K562 (cell line): ENCODE results near the gene FGF22. TPM values are rescaled to one million over a fixed set of nuclear protein-coding genes. Genes with fewer than 3 reads are reported as not detected.

ENCODE experiments used
- ZNF407 ChIP-seq: fragments of 450-650 bp; IDR thresholded peaks from 2 replicates; pipeline ENCODE4 v1.6.1; 2016; ENCODE audit warnings: low read depth
- ZNF699 ChIP-seq: fragments of 250-450 bp; sonication (Bioruptor Pico); IDR thresholded peaks from 2 replicates; pipeline ENCODE4 v1.8.0; 2021; ENCODE audit warnings: mild to moderate bottlenecking, moderate library complexity; ENCODE audit not compliant: insufficient replicate concordance
- polyA plus RNA-seq, 8 experiments: library from polyadenylated mRNA; depleted of rRNA in 4 of 8; stranded (reverse) in 5 of 8; unstranded in 3 of 8; fragments of >200 nt; fragmentation: Nextera tagmentation in 2 of 8; fragmentation: Illumina TruSeq in 1 of 8; extraction: Ambion mirVana in 2 of 8; extraction: Trizol in 1 of 8; gene quantifications; 2 replicates each; pipeline versions ENCODE4 v1.2.1 to v1.2.3, GENCODE V29; 2011 to 2014; ENCODE audit warnings: inconsistent platforms in 1 of 8, missing spikeins in 1 of 8
- total RNA-seq, 7 experiments: library from RNA; depleted of rRNA in 6 of 7; stranded (reverse); fragments of >200 nt in 6 of 7; fragmentation: Illumina TruSeq in 2 of 7; extraction: Trizol in 2 of 7; gene quantifications; 2 replicates each; pipeline versions ENCODE4 v1.2.1 to v1.2.3, GENCODE V29; 2011 to 2021; ENCODE audit warnings: low replicate concordance in 1 of 7

FGF22 gene
- total and polyA plus RNA-seq, 9 of the 15 experiments (the other 6 are each of a cell fraction or from before 2014, with no cell fraction given): 0.14 to 2.2 (median 0.86) TPM; not detected in 4

- TF ChIP-seq ZNF407: no peak
- TF ChIP-seq ZNF699: no peak
Measured at GRCh38 chr19:682678-683320, 43.1 kb downstream of the FGF22 start (continued).
